Measurements from ENCODE around the gene ARRDC1.

DNA sequence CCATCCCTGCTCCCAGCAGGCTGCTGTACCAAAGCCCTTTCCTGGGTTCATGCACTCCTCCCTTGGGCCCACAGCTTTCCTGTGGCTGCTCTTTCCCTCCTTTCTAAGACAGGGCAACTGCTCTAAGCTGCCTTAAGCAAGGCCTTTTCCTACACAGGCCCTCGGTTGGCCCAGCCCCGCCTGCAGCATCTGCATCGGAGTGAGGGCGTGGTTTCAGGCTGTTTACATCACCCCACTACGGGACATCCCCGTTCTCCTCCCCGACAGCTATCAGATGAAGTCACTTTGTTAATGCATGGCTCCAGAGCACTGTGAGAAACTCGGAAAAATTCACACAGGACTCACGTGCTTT lies 30.1 kb upstream of the ARRDC1 start:
- TF ChIP-seq CTCF (IDR thresholded peaks at IDR 0.05), result no peak
- TF ChIP-seq POLR2A (IDR thresholded peaks at IDR 0.05), result no peak
